Psoas muscle (tissue), 8 donors: ENCODE measurements around the gene GLB1L. TPM values are rescaled to one million over a fixed set of nuclear protein-coding genes. Genes with fewer than 3 reads are reported as not detected.

Source experiments
- ATAC-seq, 4 donors: fragments of 200-7000 bp; cut with Tn5 transposase; one replicate each; pipeline ENCODE4 v1.9.1; 2020; ENCODE audit warnings: moderate library complexity in 3 of 4, mild to moderate bottlenecking in 2 of 4
- DNase-seq, 2 donors: peaks; one replicate each; pipeline ENCODE4 v3.0.0-alpha.2; 2020
- H3K27ac ChIP-seq: fragments of 200-600 bp; one replicate; pipeline ENCODE4 v1.8.0; 2022
- H3K27me3 ChIP-seq, 3 donors: fragments of 200-600 bp in 1 of 3; one replicate each; pipeline versions ENCODE4 v1.6.1 to v1.8.0; 2013 to 2022; ENCODE audit warnings: low read length in 2 of 3, mild to moderate bottlenecking in 2 of 3, moderate library complexity in 1 of 3; ENCODE audit not compliant: insufficient read depth in 3 of 3
- H3K36me3 ChIP-seq, 2 donors: fragments of 200-600 bp in 1 of 2; one replicate each; pipeline versions ENCODE4 v1.6.1 to v1.8.0; 2013 to 2022; ENCODE audit warnings: low read depth in 1 of 2, mild to moderate bottlenecking in 1 of 2, moderate library complexity in 1 of 2; ENCODE audit not compliant: insufficient read depth in 1 of 2
- H3K4me1 ChIP-seq: fragments of 200-600 bp; one replicate; pipeline ENCODE4 v1.8.0; 2022
- H3K4me3 ChIP-seq: fragments of 200-600 bp; one replicate; pipeline ENCODE4 v1.8.0; 2022; ENCODE audit warnings: mild to moderate bottlenecking
- H3K9me3 ChIP-seq: fragments of 200-600 bp; one replicate; pipeline ENCODE4 v1.8.0; 2022
- CTCF ChIP-seq: fragments of 200-600 bp; IDR thresholded peaks from one replicate; pipeline ENCODE4 v1.8.0; 2022; ENCODE audit warnings: antibody characterized with exemption
- WGBS, 3 donors: extraction: QIAGEN DNeasy Blood & Tissue Kit; methylation state at CpG; one replicate each; pipeline versions ENCODE4 v1.1.6 to v1.1.7; 2013; 5-methylcytosine and 5-hydroxymethylcytosine counted together
- intact Hi-C, 2 donors: fragments of 100-400 bp; cut with DNase I; formaldehyde crosslinking; loops; one replicate each; pipeline versions ENCODE4 v1.11.0 to v1.14.2; 2022
- polyA plus RNA-seq, 3 donors: library from polyadenylated mRNA; stranded (reverse); fragments of 200-250 nt; gene quantifications; one replicate each; pipeline ENCODE4 v1.2.3, GENCODE V29; 2013
- total RNA-seq, 4 donors: library from RNA; stranded (reverse); fragmentation: NEBNext Ultra II Directional in 2 of 4; extraction: Animal tissue kit (Norgen Biotek cat#: 25700) in 2 of 4; gene quantifications; one replicate each; pipeline versions ENCODE4 v1.2.1 to v1.2.4, GENCODE V29; 2021 to 2023
- donor health status: healthy with polysubstance abuse.
- donor health status: DM: no; HTN: no; CAD: no; lungs with moderate emphysema.
- donor health status: Bipolar disorder and iron deficiency.
- donor health status: healthy.
- donor health status: DM: yes; HTN: yes; CAD: no.
- donor health status: DM: no; HTN: no; CAD: no.
- donor health status: DM: no; HTN: no; CAD: no.
- donor health status: DM: yes; HTN: yes; CAD: no.

GLB1L gene
- total and polyA plus RNA-seq, 7 donors: 0.55 to 3.7 (median 0.90) TPM

DNA sequence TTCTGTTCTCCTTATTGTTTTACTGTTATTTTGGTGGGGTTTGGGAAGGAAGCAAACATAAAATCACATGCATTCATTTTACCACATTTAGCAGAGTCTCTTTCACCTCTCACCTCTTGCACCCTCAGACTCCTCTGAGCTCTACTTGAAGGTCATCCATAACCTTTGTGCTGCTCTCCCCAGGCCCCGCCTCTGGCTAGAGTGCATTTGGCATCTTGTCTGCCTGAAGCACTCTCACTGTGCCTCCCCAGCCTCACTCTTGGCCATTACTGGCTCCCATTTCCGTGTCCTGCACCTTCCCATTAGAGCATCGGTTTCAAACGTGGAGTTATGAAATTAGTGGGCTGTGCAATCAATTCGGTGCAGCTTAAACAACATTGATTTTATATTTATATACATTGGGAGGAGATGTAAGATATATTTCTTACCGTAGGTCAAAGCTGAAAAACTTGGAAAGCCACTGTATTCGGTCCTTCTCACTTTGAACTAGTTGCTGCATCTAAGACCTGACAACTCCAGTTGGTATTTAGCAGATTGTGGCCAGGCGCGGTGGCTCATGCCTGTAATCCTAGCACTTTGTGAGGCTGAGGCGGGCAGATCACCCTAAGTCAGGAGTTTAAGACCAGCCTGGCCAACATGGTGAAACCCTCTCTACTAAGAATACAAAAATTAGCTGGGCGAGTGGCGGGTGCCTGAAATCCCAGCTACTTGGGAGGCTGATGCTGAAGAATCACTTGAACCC, 45.6 kb downstream of the GLB1L start:
- no peak overlapping the region for H3K27ac ChIP-seq
- H3K9me3 ChIP-seq: no peaks in the 10 kb centered on the region
- 77 to 83% (median 78%) methylated on average over 12 of the region's 12 CpGs for WGBS, 3 donors
- ATAC-seq (no peak), DNase-seq (no peak)
- H3K27me3 ChIP-seq: peaks cover 0 to 6% (median 0%) of the 10 kb centered on the region in 3 donors
- intact Hi-C loops: no loop called here
- TF ChIP-seq CTCF: no peak
- no peaks in the 10 kb centered on the region for H3K4me1 ChIP-seq
- H3K4me3 ChIP-seq: no peak overlapping the region
- no peaks in the 10 kb centered on the region for H3K36me3 ChIP-seq

GRCh38 chr2:219198974-219199373, 46.3 kb downstream of the GLB1L start:
- ATAC-seq (no peak), DNase-seq (no peak)
- intact Hi-C loops: no loop called here
- H3K36me3 ChIP-seq: no peaks in the 10 kb centered on the region
- no peaks in the 10 kb centered on the region for H3K4me1 ChIP-seq
- WGBS, 3 donors: 69 to 75% (median 74%) methylated on average over 5 of the region's 5 CpGs
- no peak for TF ChIP-seq CTCF
- H3K9me3 ChIP-seq: no peaks in the 10 kb centered on the region
- no peak overlapping the region for H3K4me3 ChIP-seq
- no peak overlapping the region for H3K27ac ChIP-seq
- peaks cover 0 to 6% (median 0%) of the 10 kb centered on the region in 3 donors for H3K27me3 ChIP-seq

GRCh38 chr2:219197388-219197787, 47.9 kb downstream of the GLB1L start:
- intact Hi-C loops: no loop called here
- H3K27me3 ChIP-seq: peaks cover 0 to 6% (median 0%) of the 10 kb centered on the region in 3 donors
- WGBS, 3 donors: 78 to 100% (median 94%) methylated on average over 1 of the region's 1 CpG
- H3K4me1 ChIP-seq: no peaks in the 10 kb centered on the region
- H3K4me3 ChIP-seq: no peak overlapping the region
- DNase-seq (no peak), ATAC-seq (no peak)
- no peak overlapping the region for H3K27ac ChIP-seq
- H3K9me3 ChIP-seq: no peaks in the 10 kb centered on the region
- no peaks in the 10 kb centered on the region for H3K36me3 ChIP-seq
- no peak for TF ChIP-seq CTCF

- Histone ChIP-seq H3K27me3 (no peaks in the 10 kb centered on the region), H3K36me3 (peaks cover 3 to 40% of the 10 kb centered on the region in 2 donors), H3K4me1 (no peaks in the 10 kb centered on the region), H3K4me3 (no peak overlapping the region), H3K27ac (no peak overlapping the region), H3K9me3 (no peaks in the 10 kb centered on the region)
- intact Hi-C loops: no loop called here
- WGBS, 3 donors: 82 to 88% (median 85%) methylated on average over 7 of the region's 7 CpGs
- ATAC-seq (no peak), DNase-seq (no peak)
- TF ChIP-seq CTCF: no peak
Measured at GRCh38 chr2:219186754-219187456, 58.3 kb downstream of the GLB1L start.

Other genes starting within 250 kb of the GLB1L start
- not detected for gene CFAP65, start 203.9 kb downstream of the GLB1L start, total RNA-seq
- gene CFAP65, start 203.9 kb downstream of the GLB1L start, polyA plus RNA-seq: not detected
- not detected for gene IHH, start 184.5 kb downstream of the GLB1L start, total RNA-seq
- under 1 TPM in 2 of 3 donors, not detected in 1; 0.03 to 0.12 TPM for gene IHH, start 184.5 kb downstream of the GLB1L start, polyA plus RNA-seq
- gene NHEJ1, start 84.6 kb downstream of the GLB1L start, total RNA-seq: 10 to 100 TPM; 11.5 to 18.5 (median 13.4) TPM
- gene NHEJ1, start 84.6 kb downstream of the GLB1L start, polyA plus RNA-seq: 10 to 100 TPM; 10.7 to 20.5 (median 15.5) TPM
- under 1 TPM in 3 of 4 donors, not detected in 1; 0.12 to 0.86 (median 0.16) TPM for gene SLC23A3, start 75.4 kb downstream of the GLB1L start, total RNA-seq
- under 1 TPM; 0.09 to 0.25 (median 0.10) TPM for gene SLC23A3, start 75.4 kb downstream of the GLB1L start, polyA plus RNA-seq
- 10 to 100 TPM; 58.5 to 76.0 (median 70.0) TPM for gene CNPPD1, start 68.5 kb downstream of the GLB1L start, total RNA-seq
- 10 to 100 TPM; 71.0 to 81.5 (median 72.7) TPM for gene CNPPD1, start 68.5 kb downstream of the GLB1L start, polyA plus RNA-seq
- 10 to 100 TPM; 28.1 to 38.1 (median 37.1) TPM for gene RETREG2, start 67.2 kb downstream of the GLB1L start, total RNA-seq
- 10 to 100 TPM; 36.5 to 71.4 (median 62.2) TPM for gene RETREG2, start 67.2 kb downstream of the GLB1L start, polyA plus RNA-seq
- 10 to 100 TPM; 19.0 to 26.6 (median 22.1) TPM for gene ZFAND2B, start 38.7 kb downstream of the GLB1L start, total RNA-seq
- 10 to 100 TPM; 22.4 to 46.2 (median 32.6) TPM for gene ZFAND2B, start 38.7 kb downstream of the GLB1L start, polyA plus RNA-seq
- 10 to 100 TPM; 24.4 to 55.7 (median 43.5) TPM for gene ABCB6, start 26.5 kb downstream of the GLB1L start, total RNA-seq
- gene ABCB6, start 26.5 kb downstream of the GLB1L start, polyA plus RNA-seq: 10 to 100 TPM; 31.0 to 64.9 (median 42.2) TPM
- gene ATG9A, start 15.8 kb downstream of the GLB1L start, total RNA-seq: 100 to 1,000 TPM; 111 to 180 (median 122) TPM
- 100 to 1,000 TPM in 1 of 3 donors, 10 to 100 TPM in 2; 41.6 to 107 (median 74.0) TPM for gene ATG9A, start 15.8 kb downstream of the GLB1L start, polyA plus RNA-seq
- gene ANKZF1, start 15.6 kb downstream of the GLB1L start, total RNA-seq: 10 to 100 TPM in 3 of 4 donors, 1 to 10 TPM in 1; 9.3 to 29.4 (median 15.2) TPM
- gene ANKZF1, start 15.6 kb downstream of the GLB1L start, polyA plus RNA-seq: 10 to 100 TPM in 2 of 3 donors, 1 to 10 TPM in 1; 8.7 to 27.8 (median 14.9) TPM
- gene STK16, start within 50 bp of the GLB1L start, total RNA-seq: 10 to 100 TPM; 11.6 to 16.7 (median 14.3) TPM
- gene STK16, start within 50 bp of the GLB1L start, polyA plus RNA-seq: 10 to 100 TPM; 15.8 to 38.5 (median 29.7) TPM
- gene TUBA4B, start 7.8 kb upstream of the GLB1L start, total RNA-seq: not detected
- gene TUBA4B, start 7.8 kb upstream of the GLB1L start, polyA plus RNA-seq: under 1 TPM in 1 of 3 donors, not detected in 2; 0.06 TPM
- 100 to 1,000 TPM; 522 to 707 (median 613) TPM for gene TUBA4A, start 8.5 kb upstream of the GLB1L start, total RNA-seq
- gene TUBA4A, start 8.5 kb upstream of the GLB1L start, polyA plus RNA-seq: 100 to 1,000 TPM; 291 to 618 (median 508) TPM
- 100 to 1,000 TPM in 3 of 4 donors, 10 to 100 TPM in 1; 93.1 to 173 (median 117) TPM for gene DNAJB2, start 33.9 kb upstream of the GLB1L start, total RNA-seq
- gene DNAJB2, start 33.9 kb upstream of the GLB1L start, polyA plus RNA-seq: 100 to 1,000 TPM in 2 of 3 donors, 10 to 100 TPM in 1; 99.6 to 204 (median 100) TPM
- 1 to 10 TPM in 1 of 4 donors, under 1 TPM in 1, not detected in 2; 0.91 to 1.1 TPM for gene PTPRN, start 64.0 kb upstream of the GLB1L start, total RNA-seq
- under 1 TPM; 0.03 to 0.17 (median 0.04) TPM for gene PTPRN, start 64.0 kb upstream of the GLB1L start, polyA plus RNA-seq
- gene RESP18, start 87.3 kb upstream of the GLB1L start, total RNA-seq: not detected
- not detected for gene RESP18, start 87.3 kb upstream of the GLB1L start, polyA plus RNA-seq
- 10 to 100 TPM; 60.9 to 88.3 (median 63.9) TPM for gene DNPEP, start 142.5 kb upstream of the GLB1L start, total RNA-seq
- 10 to 100 TPM; 46.7 to 93.1 (median 68.7) TPM for gene DNPEP, start 142.5 kb upstream of the GLB1L start, polyA plus RNA-seq
- gene DES, start 172.9 kb upstream of the GLB1L start, total RNA-seq: over 10,000 TPM; 12,653 to 14,820 (median 13,821) TPM
- over 10,000 TPM in 2 of 3 donors, 1,000 to 10,000 TPM in 1; 8,143 to 13,925 (median 13,727) TPM for gene DES, start 172.9 kb upstream of the GLB1L start, polyA plus RNA-seq
- 100 to 1,000 TPM; 239 to 419 (median 304) TPM for gene SPEG, start 189.4 kb upstream of the GLB1L start, total RNA-seq
- 100 to 1,000 TPM in 2 of 3 donors, 10 to 100 TPM in 1; 34.8 to 190 (median 133) TPM for gene SPEG, start 189.4 kb upstream of the GLB1L start, polyA plus RNA-seq